ENCODE results near the gene TMEM214.
A peak's percentile ranks its signal among the peaks of the same experiment; 100 is the strongest.

GRCh38 chr2:27033253-27033852, 588 bp downstream of the TMEM214 start:
- TF ChIP-seq CTCF (IDR thresholded peaks at IDR 0.05) (peak in 1 of 6 experiments; percentile 5), POLR2A (IDR thresholded peaks at IDR 0.05) (no peak)
